ENCODE measurements around the gene SMAD9. TPM values are rescaled to one million over a fixed set of nuclear protein-coding genes. Genes with fewer than 3 reads are reported as not detected.

The SMAD9 gene
- total RNA-seq, 3 donors from 2014 or later (not counting 1 experiment from before 2014, with no cell fraction given), result not detected

GRCh38 chr13:36814465-36814864 is 105.6 kb downstream of the SMAD9 start:
- peaks cover 41 to 65% of the 10 kb centered on the region in 2 donors for H3K27me3 Mint-ChIP-seq (ENCODE audit: low read depth in 2 of 2)
- H3K27me3 ChIP-seq (ENCODE audit: control insufficient read depth, insufficient read depth, low read length), result no peaks in the 10 kb centered on the region
- H3K4me3 ChIP-seq (ENCODE audit: low read length), result no peak overlapping the region
- TF ChIP-seq CTCF (IDR thresholded peaks at IDR 0.05), result no peak
- ATAC-seq (no peak), DNase-seq (no peak)
- H3K9me3 ChIP-seq (ENCODE audit: control insufficient read depth, insufficient read depth, low read length), result no peaks in the 10 kb centered on the region
- H3K4me1 Mint-ChIP-seq, result peaks cover 14 to 15% of the 10 kb centered on the region in 2 donors
- intact Hi-C loops (cut with micrococcal nuclease), result no loop called here
- no peak overlapping the region for H3K4me3 Mint-ChIP-seq
- H3K27ac Mint-ChIP-seq, result no peak overlapping the region
- H3K9me3 Mint-ChIP-seq, result no peaks in the 10 kb centered on the region
- H3K4me1 ChIP-seq (ENCODE audit: control insufficient read depth, insufficient read depth, low read length), result peaks cover 6% of the 10 kb centered on the region
- no peak overlapping the region for H3K27ac ChIP-seq (ENCODE audit: low read length)
- H3K36me3 Mint-ChIP-seq, result no peaks in the 10 kb centered on the region
- WGBS (ENCODE audit: insufficient coverage), result 32% methylated on average over 9 of the region's 9 CpGs
- H3K36me3 ChIP-seq (ENCODE audit: control insufficient read depth, insufficient read depth, low read length), result no peaks in the 10 kb centered on the region

- Histone ChIP-seq H3K36me3 (ENCODE audit: control insufficient read depth, insufficient read depth, low read length) (no peaks in the 10 kb centered on the region), H3K27ac (ENCODE audit: low read length) (no peak overlapping the region), H3K27me3 (ENCODE audit: control insufficient read depth, insufficient read depth, low read length) (no peaks in the 10 kb centered on the region), H3K9me3 (ENCODE audit: control insufficient read depth, insufficient read depth, low read length) (no peaks in the 10 kb centered on the region), H3K4me1 (ENCODE audit: control insufficient read depth, insufficient read depth, low read length) (no peaks in the 10 kb centered on the region), H3K4me3 (ENCODE audit: low read length) (no peak overlapping the region)
- Mint-ChIP-seq H3K36me3 (no peaks in the 10 kb centered on the region), H3K4me3 (no peak overlapping the region), H3K27me3 (ENCODE audit: low read depth in 2 of 2) (peaks cover 41 to 65% of the 10 kb centered on the region in 2 donors), H3K27ac (no peak overlapping the region), H3K4me1 (peaks cover 2% of the 10 kb centered on the region in 2 donors), H3K9me3 (no peaks in the 10 kb centered on the region)
- intact Hi-C loops (cut with micrococcal nuclease), result no loop called here
- ATAC-seq, result no peak
- WGBS (ENCODE audit: insufficient coverage), result 86% methylated on average over 1 of the region's 1 CpG
- DNase-seq, result no peak
- TF ChIP-seq CTCF (IDR thresholded peaks at IDR 0.05), result no peak
Measured at GRCh38 chr13:36813225-36813624, 106.8 kb downstream of the SMAD9 start.

GRCh38 chr13:36807616-36808015 is 112.4 kb downstream of the SMAD9 start:
- WGBS (ENCODE audit: insufficient coverage), result 96% methylated on average over 2 of the region's 2 CpGs
- TF ChIP-seq CTCF (IDR thresholded peaks at IDR 0.05), result no peak
- Mint-ChIP-seq H3K27me3 (ENCODE audit: low read depth in 2 of 2) (peaks cover 28 to 43% of the 10 kb centered on the region in 2 donors), H3K36me3 (no peaks in the 10 kb centered on the region), H3K27ac (no peak overlapping the region), H3K4me3 (no peak overlapping the region), H3K4me1 (no peaks in the 10 kb centered on the region), H3K9me3 (no peaks in the 10 kb centered on the region)
- DNase-seq (no peak), ATAC-seq (no peak)
- Histone ChIP-seq H3K4me1 (ENCODE audit: control insufficient read depth, insufficient read depth, low read length) (no peaks in the 10 kb centered on the region), H3K36me3 (ENCODE audit: control insufficient read depth, insufficient read depth, low read length) (no peaks in the 10 kb centered on the region), H3K4me3 (ENCODE audit: low read length) (no peak overlapping the region), H3K27me3 (ENCODE audit: control insufficient read depth, insufficient read depth, low read length) (no peaks in the 10 kb centered on the region), H3K9me3 (ENCODE audit: control insufficient read depth, insufficient read depth, low read length) (no peaks in the 10 kb centered on the region), H3K27ac (ENCODE audit: low read length) (no peak overlapping the region)
- intact Hi-C loops (cut with micrococcal nuclease), result no loop called here

GRCh38 chr13:36806102-36806501 is 113.9 kb downstream of the SMAD9 start:
- 88% methylated on average over 2 of the region's 2 CpGs for WGBS (ENCODE audit: insufficient coverage)
- H3K4me3 Mint-ChIP-seq, result no peak overlapping the region
- Histone ChIP-seq H3K4me3 (ENCODE audit: low read length) (no peak overlapping the region), H3K27me3 (ENCODE audit: control insufficient read depth, insufficient read depth, low read length) (peaks cover 2% of the 10 kb centered on the region), H3K4me1 (ENCODE audit: control insufficient read depth, insufficient read depth, low read length) (no peaks in the 10 kb centered on the region), H3K27ac (ENCODE audit: low read length) (no peak overlapping the region), H3K9me3 (ENCODE audit: control insufficient read depth, insufficient read depth, low read length) (no peaks in the 10 kb centered on the region), H3K36me3 (ENCODE audit: control insufficient read depth, insufficient read depth, low read length) (no peaks in the 10 kb centered on the region)
- no peaks in the 10 kb centered on the region for H3K36me3 Mint-ChIP-seq
- DNase-seq (no peak), ATAC-seq (no peak)
- intact Hi-C loops (cut with micrococcal nuclease), result no loop called here
- H3K27me3 Mint-ChIP-seq (ENCODE audit: low read depth in 2 of 2), result peaks cover 20 to 35% of the 10 kb centered on the region in 2 donors
- no peaks in the 10 kb centered on the region for H3K9me3 Mint-ChIP-seq
- H3K27ac Mint-ChIP-seq, result no peak overlapping the region
- TF ChIP-seq CTCF (IDR thresholded peaks at IDR 0.05), result no peak
- H3K4me1 Mint-ChIP-seq, result no peaks in the 10 kb centered on the region
